OCI-LY3 (cell line): ENCODE data around the gene PSME3.

Experiments used
- CTCF ChIP-seq: fragments of 200-600, 300-600 bp; sonication (generic); IDR thresholded peaks from 2 replicates; pipeline ENCODE4 v1.5.1; 2014; ENCODE audit warnings: antibody characterized with exemption, low read length, low read depth
- EZH2phosphoT487 ChIP-seq: fragments of 200-600 bp; shearing (Covaris generic); IDR thresholded peaks from 2 replicates; pipeline ENCODE4 v1.6.1; 2018; ENCODE audit warnings: antibody characterized with exemption, mixed run types, low read depth

GRCh38 chr17:42883802-42884558 lies 50.8 kb downstream of the PSME3 start:
- TF ChIP-seq CTCF (no peak), EZH2phosphoT487 (no peak)
